AG04450 (cell line): ENCODE data around the gene TMEM53. TPM values are rescaled to one million over a fixed set of nuclear protein-coding genes. Genes with fewer than 3 reads are reported as not detected.

Experiments used
- CTCF ChIA-PET: fragments of 300-600, 350-600 bp; formaldehyde crosslinking; extraction: SDS; loops from one replicate; lab custom pipeline; 2022; ENCODE audit warnings: antibody characterized with exemption, inconsistent platforms; lab: Charles Lee
- POLR2A ChIA-PET: fragments of 350-600 bp; formaldehyde crosslinking; extraction: SDS; loops from one replicate; lab custom pipeline; 2021; ENCODE audit warnings: antibody characterized with exemption, inconsistent platforms; lab: Yijun Ruan, JAX
- DNase-seq: peaks from one replicate; pipeline ENCODE4 v3.0.0-alpha.2; 2011; ENCODE audit warnings: low read depth, low spot score
- H3K27ac ChIP-seq: one replicate; pipeline ENCODE4 v1.5.1; 2012; ENCODE audit warnings: low read depth, low read length, control low read depth
- H3K27me3 ChIP-seq: one replicate; pipeline ENCODE4 v1.6.0; 2012; ENCODE audit warnings: low read length; ENCODE audit not compliant: control insufficient read depth, insufficient read depth
- H3K4me3 ChIP-seq: 2 replicates; pipeline ENCODE4 v1.5.1; 2011; ENCODE audit warnings: mild to moderate bottlenecking, low read depth, low read length, control low read depth
- H3K9me3 ChIP-seq: 2 replicates; pipeline ENCODE4 v1.5.1; 2012; ENCODE audit warnings: low read length; ENCODE audit not compliant: control insufficient read depth, insufficient read depth
- polyA plus RNA-seq: library from polyadenylated mRNA; depleted of rRNA; stranded (reverse); fragments of >200 nt; gene quantifications from 2 replicates; pipeline ENCODE4 v1.2.3, GENCODE V29; 2011
- TF ChIP-seq, protein P1 (sequence below): IDR thresholded peaks from 2 replicates; pipeline ENCODE4 v1.5.1; 2011; ENCODE audit warnings: low read depth, low read length, control low read depth, inconsistent platforms

Gene TMEM53
- polyA plus RNA-seq, 1 experiment, result 4.4 TPM

- Histone ChIP-seq H3K4me3 (no peak overlapping the region), H3K27me3 (no peaks in the 10 kb centered on the region), H3K9me3 (no peaks in the 10 kb centered on the region), H3K27ac (no peak overlapping the region)
- POLR2A ChIA-PET, result interaction anchor here (0.9 kb wide), 1 partner anchor 10 kb away, joined by 3 read pairs; no protein-coding TSS in a partner anchor
- TF ChIP-seq, protein P1, sequence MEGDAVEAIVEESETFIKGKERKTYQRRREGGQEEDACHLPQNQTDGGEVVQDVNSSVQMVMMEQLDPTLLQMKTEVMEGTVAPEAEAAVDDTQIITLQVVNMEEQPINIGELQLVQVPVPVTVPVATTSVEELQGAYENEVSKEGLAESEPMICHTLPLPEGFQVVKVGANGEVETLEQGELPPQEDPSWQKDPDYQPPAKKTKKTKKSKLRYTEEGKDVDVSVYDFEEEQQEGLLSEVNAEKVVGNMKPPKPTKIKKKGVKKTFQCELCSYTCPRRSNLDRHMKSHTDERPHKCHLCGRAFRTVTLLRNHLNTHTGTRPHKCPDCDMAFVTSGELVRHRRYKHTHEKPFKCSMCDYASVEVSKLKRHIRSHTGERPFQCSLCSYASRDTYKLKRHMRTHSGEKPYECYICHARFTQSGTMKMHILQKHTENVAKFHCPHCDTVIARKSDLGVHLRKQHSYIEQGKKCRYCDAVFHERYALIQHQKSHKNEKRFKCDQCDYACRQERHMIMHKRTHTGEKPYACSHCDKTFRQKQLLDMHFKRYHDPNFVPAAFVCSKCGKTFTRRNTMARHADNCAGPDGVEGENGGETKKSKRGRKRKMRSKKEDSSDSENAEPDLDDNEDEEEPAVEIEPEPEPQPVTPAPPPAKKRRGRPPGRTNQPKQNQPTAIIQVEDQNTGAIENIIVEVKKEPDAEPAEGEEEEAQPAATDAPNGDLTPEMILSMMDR, result no peak
- no peak for DNase-seq
- CTCF ChIA-PET, result interaction anchor here (0.9 to 4.7 kb wide), 2 partner anchors 16 to 27 kb away, joined by 3 to 19 read pairs; no protein-coding TSS in a partner anchor
Measured at GRCh38 chr1:44636688-44637598, 37.3 kb downstream of the TMEM53 start.

- Histone ChIP-seq H3K4me3 (no peak overlapping the region), H3K27me3 (no peaks in the 10 kb centered on the region), H3K27ac (no peak overlapping the region), H3K9me3 (no peaks in the 10 kb centered on the region)
- DNase-seq, result no peak
- ChIA-PET POLR2A (no interaction called here), CTCF (interaction anchor here (0.9 kb wide), 1 partner anchor 26 kb away, joined by 3 read pairs; no protein-coding TSS in a partner anchor)
- TF ChIP-seq, protein P1, result no peak
Measured at GRCh38 chr1:44636083-44636687, 38.1 kb downstream of the TMEM53 start.

GRCh38 chr1:44635439-44635838, 38.8 kb downstream of the TMEM53 start:
- TF ChIP-seq, protein P1, result no peak
- H3K27me3 ChIP-seq, result no peaks in the 10 kb centered on the region
- no peaks in the 10 kb centered on the region for H3K9me3 ChIP-seq
- ChIA-PET POLR2A (no interaction called here), CTCF (interaction anchor here (0.6 to 5.3 kb wide), 2 partner anchors 17 to 322 kb away, joined by 4 to 43 read pairs; no protein-coding TSS in a partner anchor)
- no peak for DNase-seq
- H3K27ac ChIP-seq, result no peak overlapping the region
- H3K4me3 ChIP-seq, result no peak overlapping the region

DNA sequence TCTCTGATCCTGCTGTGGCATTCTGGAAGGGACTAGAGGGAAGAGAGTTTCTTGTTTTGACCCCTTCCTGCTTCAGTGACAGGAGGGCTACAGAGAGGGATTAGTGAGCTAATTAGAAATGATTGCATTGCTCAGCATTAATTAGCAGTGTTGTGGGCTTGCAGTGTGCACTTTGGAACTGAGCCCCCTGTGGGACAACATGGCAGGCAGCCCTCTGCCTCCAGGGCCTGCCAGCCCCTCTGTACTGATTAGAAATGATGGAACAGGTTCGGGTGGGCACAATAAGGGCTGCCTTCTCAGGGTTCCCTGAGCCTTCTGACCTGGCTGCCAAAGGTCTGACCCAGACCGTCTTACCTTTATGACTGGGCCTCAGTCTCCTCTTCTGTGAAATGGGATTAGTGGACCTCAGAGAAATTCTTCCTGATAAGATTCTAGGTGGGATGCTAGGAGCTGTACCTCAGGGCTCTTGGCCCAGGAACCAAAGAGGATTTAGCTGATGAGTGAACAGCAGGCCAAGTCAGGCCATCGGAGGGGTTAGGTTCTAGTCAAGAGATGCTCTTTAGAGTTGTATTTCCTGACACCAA, 39.6 kb downstream of the TMEM53 start:
- TF ChIP-seq, protein P1, result no peak
- DNase-seq, result no peak
- H3K4me3 ChIP-seq, result no peak overlapping the region
- no peaks in the 10 kb centered on the region for H3K9me3 ChIP-seq
- ChIA-PET POLR2A (no interaction called here), CTCF (interaction anchor here (0.6 to 5.3 kb wide), 2 partner anchors 17 to 321 kb away, joined by 4 to 43 read pairs; no protein-coding TSS in a partner anchor)
- no peak overlapping the region for H3K27ac ChIP-seq
- no peaks in the 10 kb centered on the region for H3K27me3 ChIP-seq
